HG03039 (cell line): Measurements from ENCODE around the gene LDB2.
"Not testable (repeated sequence)": the region's sequence is repeated elsewhere in the genome, so short reads cannot be mapped to it uniquely, and the experiment has no call there.

Experiments
- ATAC-seq: cut with Tn5 transposase; IDR thresholded peaks from one replicate; pipeline ENCODE4 v1.9.1; 2021; ENCODE audit warnings: mild to moderate bottlenecking, moderate library complexity; ENCODE audit not compliant: unreplicated experiment

Gene LDB2

GRCh38 chr4:16660656-16661055 is 237.8 kb downstream of the LDB2 start:
- ATAC-seq, result no peak

GRCh38 chr4:16659694-16660093 is 238.8 kb downstream of the LDB2 start:
- ATAC-seq, result no peak

- ATAC-seq, result no peak
Measured at GRCh38 chr4:16659079-16659478, 239.4 kb downstream of the LDB2 start.

- no peak for ATAC-seq
Measured at GRCh38 chr4:16658183-16658582, 240.3 kb downstream of the LDB2 start.

- no peak for ATAC-seq
Measured at GRCh38 chr4:16655111-16655510, 243.3 kb downstream of the LDB2 start.

- no peak for ATAC-seq
Measured at GRCh38 chr4:16652732-16653305, 245.6 kb downstream of the LDB2 start.

- ATAC-seq, result no peak
Measured at GRCh38 chr4:16646459-16646858, 252.0 kb downstream of the LDB2 start.

GRCh38 chr4:16643893-16644292 is 254.6 kb downstream of the LDB2 start:
- no peak for ATAC-seq

GRCh38 chr4:16642897-16643296 is 255.5 kb downstream of the LDB2 start:
- no peak for ATAC-seq

- no peak for ATAC-seq
Measured at GRCh38 chr4:16641971-16642370, 256.5 kb downstream of the LDB2 start.

GRCh38 chr4:16636912-16637630 is 261.4 kb downstream of the LDB2 start:
- ATAC-seq, result no peak

GRCh38 chr4:16636304-16636703 is 262.1 kb downstream of the LDB2 start:
- no peak for ATAC-seq

GRCh38 chr4:16629274-16629673 is 269.2 kb downstream of the LDB2 start:
- not testable (repeated sequence) for ATAC-seq

- ATAC-seq, result not testable (repeated sequence)
Measured at GRCh38 chr4:16628835-16629234, 269.6 kb downstream of the LDB2 start.

GRCh38 chr4:16627999-16628398 is 270.4 kb downstream of the LDB2 start:
- ATAC-seq, result no peak

- ATAC-seq, result no peak
Measured at GRCh38 chr4:16626945-16627344, 271.5 kb downstream of the LDB2 start.

GRCh38 chr4:16622826-16623225 is 275.6 kb downstream of the LDB2 start:
- no peak for ATAC-seq

- ATAC-seq, result no peak
Measured at GRCh38 chr4:16617435-16617834, 281.0 kb downstream of the LDB2 start.

GRCh38 chr4:16617011-16617410 is 281.4 kb downstream of the LDB2 start:
- ATAC-seq, result no peak

GRCh38 chr4:16609170-16609758 is 289.2 kb downstream of the LDB2 start:
- ATAC-seq, result no peak

GRCh38 chr4:16608611-16609125 is 289.8 kb downstream of the LDB2 start:
- no peak for ATAC-seq

- ATAC-seq, result no peak
Measured at GRCh38 chr4:16608123-16608522, 290.3 kb downstream of the LDB2 start.
